HG03565 (cell line): ENCODE measurements around the gene ZEB2.

Experiments
- ATAC-seq: cut with Tn5 transposase; IDR thresholded peaks from one replicate; pipeline ENCODE4 v1.9.1; 2021; ENCODE audit warnings: mild to moderate bottlenecking, moderate library complexity; ENCODE audit not compliant: unreplicated experiment

ZEB2 gene

GRCh38 chr2:144454466-144455287, 65.2 kb downstream of the ZEB2 start:
- ATAC-seq = peak; percentile 67

- no peak for ATAC-seq
These were observed 66.3 kb downstream of the ZEB2 start for GRCh38 chr2:144453486-144454158.

DNA sequence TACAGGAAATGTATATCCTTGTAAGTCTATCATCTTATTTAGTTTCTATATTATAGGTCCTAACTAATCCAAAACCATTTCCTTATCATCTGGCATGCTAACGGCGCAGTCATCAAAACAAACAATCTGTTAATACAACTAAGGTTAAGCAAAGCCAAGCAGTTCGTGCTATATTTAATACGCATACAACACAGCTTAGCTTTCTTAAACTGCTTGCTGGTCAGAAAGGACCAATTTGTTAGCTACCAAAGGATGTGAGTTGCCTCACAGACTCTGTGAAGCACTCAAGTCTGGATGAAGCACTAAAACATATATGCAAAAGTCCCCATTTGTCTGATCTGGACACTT, 67.0 kb downstream of the ZEB2 start:
- ATAC-seq = no peak

DNA sequence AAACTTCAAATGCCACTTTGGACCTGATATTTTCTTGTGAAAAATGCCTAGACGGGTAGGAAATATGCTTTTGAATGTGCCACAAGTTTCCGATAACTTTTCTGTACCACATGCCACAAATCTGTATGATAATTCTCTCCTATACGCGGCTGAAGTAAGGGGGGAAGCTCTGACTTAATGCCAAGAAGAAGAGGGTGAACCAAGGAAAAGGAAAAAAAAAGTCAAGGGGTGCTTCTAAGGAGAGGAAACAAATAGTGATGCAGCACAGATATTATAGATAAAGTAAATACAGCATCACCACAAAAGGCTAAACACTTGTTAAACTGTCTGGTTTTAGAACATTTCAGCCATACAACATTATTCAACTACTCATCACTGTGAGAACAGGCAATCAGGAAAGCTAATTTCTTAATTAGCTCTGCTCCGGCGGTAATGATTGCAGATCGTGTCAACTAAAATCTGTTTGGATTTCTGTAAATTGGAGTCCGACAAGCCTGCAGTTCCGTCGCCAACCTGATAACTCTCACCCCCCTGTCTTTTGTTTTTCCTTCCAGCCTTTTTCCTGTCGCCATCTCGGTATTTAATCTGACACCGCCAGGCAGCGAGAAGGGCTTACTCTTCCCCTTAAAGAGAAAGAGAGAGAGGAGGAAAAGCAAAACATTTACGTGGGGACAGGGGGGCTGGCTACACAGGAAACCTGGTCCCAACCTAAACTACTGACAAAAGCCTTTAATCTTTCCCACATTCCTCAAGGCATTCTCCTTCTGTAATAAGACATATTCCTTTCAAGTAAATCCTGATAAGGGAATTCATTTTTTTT, 67.5 kb downstream of the ZEB2 start:
- ATAC-seq = no peak

- ATAC-seq = no peak
These were observed 68.5 kb downstream of the ZEB2 start for GRCh38 chr2:144451443-144451842.

DNA sequence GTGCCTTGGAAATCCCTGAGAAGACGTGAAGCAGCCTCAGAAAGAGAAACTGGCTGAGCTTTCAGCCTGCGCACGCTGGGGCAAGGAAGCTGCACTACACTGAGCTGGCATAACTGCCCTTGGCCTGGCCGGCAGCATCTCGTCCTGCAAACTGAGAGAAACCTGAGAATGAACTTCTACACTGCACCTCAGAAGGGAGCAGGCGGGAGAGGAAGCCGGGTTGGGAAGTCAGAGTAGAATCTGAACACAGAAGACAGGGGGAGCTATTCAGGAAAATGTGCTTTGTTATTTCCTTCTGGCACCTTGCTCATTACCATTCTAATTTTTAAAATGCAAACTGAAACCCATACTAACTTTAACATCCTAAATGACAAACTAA, 70.9 kb downstream of the ZEB2 start:
- ATAC-seq = no peak

DNA sequence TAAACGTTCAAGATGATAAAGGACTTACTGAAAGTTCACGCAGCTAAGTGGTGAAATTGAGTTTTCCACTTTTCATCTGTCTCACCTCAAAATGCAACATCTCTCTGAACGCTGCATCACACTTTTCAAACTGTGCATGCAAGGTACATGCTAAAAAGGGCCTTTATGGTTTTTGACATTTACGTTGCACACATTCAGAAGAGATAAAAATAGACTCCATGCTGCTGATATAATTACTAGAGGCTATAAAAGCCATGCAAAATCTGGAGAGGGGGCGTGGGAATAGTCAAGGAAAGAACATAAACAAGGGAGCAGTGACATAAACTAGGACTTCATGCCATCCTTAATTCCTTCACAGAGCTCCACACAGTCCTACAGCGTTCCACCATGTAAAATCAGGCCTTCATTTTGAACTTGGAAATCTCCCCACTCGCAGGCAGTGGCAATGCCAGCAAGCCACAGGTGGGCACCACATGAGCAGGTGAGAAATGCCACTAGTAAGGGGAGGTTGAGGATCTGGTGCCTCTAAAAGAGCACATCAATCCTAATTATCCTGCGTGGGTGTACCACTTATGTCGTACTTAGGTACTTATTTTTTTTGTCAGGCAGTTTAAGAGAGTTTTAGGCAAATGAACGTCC, 71.4 kb downstream of the ZEB2 start:
- no peak for ATAC-seq

- no peak for ATAC-seq
These were observed 72.4 kb downstream of the ZEB2 start for GRCh38 chr2:144447535-144447934.

DNA sequence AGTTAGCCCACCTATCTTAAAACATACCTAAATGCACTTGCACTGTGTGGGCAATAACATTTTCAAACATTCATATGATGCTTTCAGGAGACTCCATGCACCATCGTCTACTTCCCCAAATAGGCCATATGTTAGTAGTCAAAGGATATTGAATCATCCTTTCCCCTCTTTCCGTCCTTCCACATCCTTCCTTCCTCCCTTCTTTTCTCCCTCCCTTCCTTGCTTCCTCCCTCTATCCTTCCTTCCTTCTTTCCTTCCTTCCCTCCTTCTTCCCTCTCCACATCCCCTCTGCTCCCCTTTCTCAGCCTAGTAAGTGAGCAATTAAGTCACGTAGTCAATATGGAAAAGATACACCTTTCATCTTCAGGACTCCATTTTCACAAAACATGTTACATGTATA, 73.8 kb downstream of the ZEB2 start:
- no peak for ATAC-seq

DNA sequence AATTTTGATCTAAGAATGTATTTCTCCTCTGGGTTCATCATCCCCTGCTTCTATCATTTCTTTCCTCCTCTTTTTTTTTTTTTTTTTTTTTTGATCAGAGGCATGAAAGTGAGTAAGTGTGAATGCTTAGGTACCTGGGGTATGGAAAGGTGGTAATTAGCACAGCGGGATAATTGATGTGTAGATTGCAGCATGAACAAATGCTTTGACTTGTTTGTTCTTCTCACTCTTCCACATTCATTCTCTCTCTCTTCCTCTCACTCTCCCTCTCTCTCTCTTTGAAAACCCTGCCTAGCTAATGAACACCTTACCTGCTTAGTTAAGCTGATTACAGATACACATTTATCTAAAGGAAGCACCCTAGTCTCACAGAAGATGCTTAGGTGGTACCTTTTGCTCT, 74.7 kb downstream of the ZEB2 start:
- no peak for ATAC-seq

- ATAC-seq = no peak
These were observed 75.8 kb downstream of the ZEB2 start for GRCh38 chr2:144443837-144444817.

DNA sequence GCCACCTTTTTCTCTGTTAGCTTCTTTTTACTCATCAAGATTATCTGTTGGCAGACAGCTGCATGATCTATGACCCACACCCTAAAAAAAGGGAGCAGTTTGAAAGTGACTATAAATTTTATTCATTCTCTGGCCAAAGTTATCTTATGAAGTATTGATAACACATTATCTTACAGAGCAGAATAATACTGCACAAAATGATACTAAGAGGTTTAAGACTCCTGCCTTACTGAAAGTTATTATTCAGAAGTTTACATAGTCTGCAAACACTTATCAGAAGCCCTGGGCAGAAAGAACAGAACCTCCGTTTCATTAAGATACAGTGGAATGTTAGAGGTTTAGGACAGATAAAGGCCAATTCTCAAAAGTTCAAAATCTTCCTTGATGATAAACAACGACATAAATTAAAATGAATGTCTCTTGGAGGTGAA, 78.2 kb downstream of the ZEB2 start:
- no peak for ATAC-seq

- no peak for ATAC-seq
These were observed 79.9 kb downstream of the ZEB2 start for GRCh38 chr2:144439993-144440392.

- ATAC-seq = no peak
These were observed 80.9 kb downstream of the ZEB2 start for GRCh38 chr2:144438801-144439631.

DNA sequence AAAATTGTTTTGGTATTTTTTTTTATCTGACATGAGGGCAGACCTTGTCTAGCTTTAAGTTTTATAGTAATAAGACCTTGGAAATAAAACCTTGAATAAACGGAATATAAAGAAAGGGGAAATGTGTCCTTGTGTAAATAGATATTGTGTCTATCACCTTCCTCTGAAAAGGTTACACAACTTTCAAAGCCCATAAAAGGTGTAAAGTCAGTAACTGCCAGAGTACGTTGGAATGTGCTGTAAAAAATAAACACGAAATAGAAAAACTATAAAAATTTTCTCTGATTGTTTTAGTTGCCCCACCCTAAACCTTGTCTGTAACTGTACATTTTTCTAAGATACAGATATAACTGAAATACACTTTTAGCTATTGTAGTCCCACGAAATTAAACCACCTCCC, 82.3 kb downstream of the ZEB2 start:
- ATAC-seq = no peak

- no peak for ATAC-seq
These were observed 85.3 kb downstream of the ZEB2 start for GRCh38 chr2:144434425-144435222.

DNA sequence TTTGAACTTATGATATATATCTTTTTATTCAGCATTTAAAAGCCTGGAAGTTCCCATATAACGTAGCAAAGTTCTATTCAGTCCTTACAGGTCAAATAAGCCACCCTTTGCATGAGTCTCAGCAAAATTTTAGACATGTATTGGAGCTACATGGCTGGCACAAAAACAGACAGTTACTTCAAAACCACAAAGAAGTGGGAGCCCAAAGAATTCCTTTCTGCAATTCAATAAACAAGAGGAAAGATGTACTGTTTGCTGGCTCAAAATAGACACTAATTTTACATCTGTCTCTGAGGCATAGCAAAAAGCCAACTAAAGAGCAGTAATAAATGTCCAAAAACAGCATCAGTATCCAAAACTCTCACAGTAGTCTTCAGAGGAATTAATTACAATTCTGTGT, 87.0 kb downstream of the ZEB2 start:
- ATAC-seq = no peak

- no peak for ATAC-seq
These were observed 87.9 kb downstream of the ZEB2 start for GRCh38 chr2:144431998-144432397.
